Astrocyte (in vitro differentiated cells and primary cell): ENCODE results near the gene GTSE1. TPM values are rescaled to one million over a fixed set of nuclear protein-coding genes. Genes with fewer than 3 reads are reported as not detected.

ENCODE experiments used
- DNase-seq: peaks from one replicate; pipeline ENCODE4 v3.0.0-alpha.2; 2010; ENCODE audit warnings: low read depth
- FAIRE-seq: peaks from 2 replicates; lab custom pipeline; 2011; peaks lifted over from hg19 to GRCh38; lab: Jason Lieb, UNC
- H2AFZ ChIP-seq: 2 replicates; pipeline ENCODE4 v1.6.0; 2012; ENCODE audit warnings: low read depth, low read length, inconsistent platforms
- H3K27ac ChIP-seq: 2 replicates; pipeline ENCODE4 v1.5.1; 2011; ENCODE audit warnings: low read depth, low read length, inconsistent platforms
- H3K27me3 ChIP-seq: 2 replicates; pipeline ENCODE4 v1.6.0; 2011; ENCODE audit warnings: low read length, inconsistent platforms; ENCODE audit not compliant: insufficient read depth
- H3K36me3 ChIP-seq: 2 replicates; pipeline ENCODE4 v1.5.1; 2011; ENCODE audit warnings: low read length, inconsistent platforms; ENCODE audit not compliant: insufficient read depth
- H3K4me1 ChIP-seq: 2 replicates; pipeline ENCODE4 v1.5.1; 2011; ENCODE audit warnings: low read length, inconsistent platforms; ENCODE audit not compliant: insufficient read depth
- H3K4me2 ChIP-seq: 2 replicates; pipeline ENCODE4 v1.6.0; 2012; ENCODE audit warnings: low read length, inconsistent platforms
- H3K4me3 ChIP-seq: 2 replicates; pipeline ENCODE4 v1.5.1; 2011; ENCODE audit warnings: low read depth, mild to moderate bottlenecking, low read length, inconsistent platforms; ENCODE audit not compliant: insufficient read depth
- H3K79me2 ChIP-seq: 2 replicates; pipeline ENCODE4 v1.6.0; 2012; ENCODE audit warnings: mild to moderate bottlenecking, low read length, inconsistent platforms; ENCODE audit not compliant: insufficient read depth
- H3K9ac ChIP-seq: 2 replicates; pipeline ENCODE4 v1.6.0; 2012; ENCODE audit warnings: mild to moderate bottlenecking, low read length, inconsistent platforms
- H3K9me3 ChIP-seq: 2 replicates; pipeline ENCODE4 v1.5.1; 2012; ENCODE audit warnings: low read depth, mild to moderate bottlenecking, low read length, inconsistent platforms; ENCODE audit not compliant: insufficient read depth
- H4K20me1 ChIP-seq: 2 replicates; pipeline ENCODE4 v1.6.0; 2012; ENCODE audit warnings: low read length, inconsistent platforms; ENCODE audit not compliant: insufficient read depth
- H3K27ac Mint-ChIP-seq: one replicate; pipeline ENCODE4 v1.8.0; 2021; ENCODE audit warnings: mild to moderate bottlenecking, mixed read lengths; ENCODE audit not compliant: unreplicated experiment
- H3K27me3 Mint-ChIP-seq: one replicate; pipeline ENCODE4 v1.8.0; 2021; ENCODE audit warnings: low read depth, mixed read lengths; ENCODE audit not compliant: unreplicated experiment
- H3K36me3 Mint-ChIP-seq: one replicate; pipeline ENCODE4 v1.8.0; 2021; ENCODE audit warnings: low read depth, mixed read lengths; ENCODE audit not compliant: unreplicated experiment
- H3K4me1 Mint-ChIP-seq: one replicate; pipeline ENCODE4 v1.8.0; 2021; ENCODE audit warnings: low read depth, mixed read lengths; ENCODE audit not compliant: unreplicated experiment
- H3K4me3 Mint-ChIP-seq: one replicate; pipeline ENCODE4 v1.8.0; 2021; ENCODE audit warnings: mild to moderate bottlenecking, moderate library complexity, mixed read lengths; ENCODE audit not compliant: unreplicated experiment
- H3K9me3 Mint-ChIP-seq: one replicate; pipeline ENCODE4 v1.8.0; 2021; ENCODE audit warnings: mild to moderate bottlenecking, mixed read lengths; ENCODE audit not compliant: unreplicated experiment
- EZH2 ChIP-seq: IDR thresholded peaks from 2 replicates; pipeline ENCODE4 v1.6.1; 2012; ENCODE audit warnings: mild to moderate bottlenecking, low read length, inconsistent platforms; ENCODE audit not compliant: insufficient read depth
- total RNA-seq: library from RNA; stranded (reverse); gene quantifications from 2 replicates; pipeline ENCODE4 v1.2.1, GENCODE V29; 2021
- TF ChIP-seq, protein P1 (sequence below): IDR thresholded peaks from 2 replicates; pipeline ENCODE4 v1.5.1; 2011; ENCODE audit warnings: low read depth, mild to moderate bottlenecking, inconsistent platforms, low read length, moderate library complexity; ENCODE audit not compliant: insufficient read depth

The GTSE1 gene
- total RNA-seq, 1 donor from 2014 or later = 4.1 TPM

DNA sequence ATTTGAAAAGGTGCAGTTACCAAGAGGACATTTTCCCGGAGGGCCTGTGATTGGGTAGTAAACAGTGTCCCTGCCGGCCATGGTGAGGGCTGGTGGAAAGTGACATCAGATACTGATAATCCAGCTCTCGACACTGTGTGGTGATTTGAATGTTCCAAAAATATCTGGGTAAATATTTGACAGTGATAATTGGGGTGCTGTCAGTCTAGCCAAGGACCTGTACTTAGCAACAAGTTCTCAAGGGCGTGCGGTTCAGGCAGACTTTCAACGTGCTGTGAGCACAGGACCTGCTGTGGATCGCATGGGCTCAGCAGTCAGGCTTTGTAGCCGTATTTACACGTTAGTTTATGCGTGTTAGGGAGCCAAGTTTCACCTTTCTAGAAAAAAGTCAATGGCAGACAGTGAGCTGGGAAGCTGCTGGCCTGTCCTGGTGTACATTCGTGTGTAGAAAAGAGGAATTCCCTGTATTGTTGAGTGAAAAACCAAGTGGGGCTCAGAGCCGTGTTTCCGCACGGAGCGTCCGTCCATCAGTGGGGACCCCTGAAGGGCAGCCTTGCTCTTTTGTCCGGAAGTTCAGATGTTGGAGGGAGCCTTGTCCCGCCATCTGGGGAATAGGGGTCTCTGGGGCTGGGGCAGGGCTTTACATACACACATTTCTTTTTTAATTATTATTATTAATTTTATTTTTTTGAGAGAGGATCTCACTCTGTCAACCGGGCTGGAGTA lies 50.2 kb downstream of the GTSE1 start:
- H3K4me3 Mint-ChIP-seq = no peak overlapping the region
- Histone ChIP-seq H3K27ac (no peak overlapping the region), H3K4me2 (no peak overlapping the region), H3K4me3 (no peak overlapping the region), H3K9me3 (no peaks in the 10 kb centered on the region), H4K20me1 (peaks cover 74% of the 10 kb centered on the region), H3K9ac (no peak overlapping the region), H3K36me3 (peaks cover 33% of the 10 kb centered on the region), H3K27me3 (no peaks in the 10 kb centered on the region), H3K4me1 (peaks cover 13% of the 10 kb centered on the region), H3K79me2 (peaks cover 12% of the 10 kb centered on the region), H2AFZ (no peak overlapping the region)
- DNase-seq (no peak), FAIRE-seq (no peak)
- H3K36me3 Mint-ChIP-seq = peaks cover 12% of the 10 kb centered on the region
- no peak for TF ChIP-seq EZH2
- TF ChIP-seq, protein P1, sequence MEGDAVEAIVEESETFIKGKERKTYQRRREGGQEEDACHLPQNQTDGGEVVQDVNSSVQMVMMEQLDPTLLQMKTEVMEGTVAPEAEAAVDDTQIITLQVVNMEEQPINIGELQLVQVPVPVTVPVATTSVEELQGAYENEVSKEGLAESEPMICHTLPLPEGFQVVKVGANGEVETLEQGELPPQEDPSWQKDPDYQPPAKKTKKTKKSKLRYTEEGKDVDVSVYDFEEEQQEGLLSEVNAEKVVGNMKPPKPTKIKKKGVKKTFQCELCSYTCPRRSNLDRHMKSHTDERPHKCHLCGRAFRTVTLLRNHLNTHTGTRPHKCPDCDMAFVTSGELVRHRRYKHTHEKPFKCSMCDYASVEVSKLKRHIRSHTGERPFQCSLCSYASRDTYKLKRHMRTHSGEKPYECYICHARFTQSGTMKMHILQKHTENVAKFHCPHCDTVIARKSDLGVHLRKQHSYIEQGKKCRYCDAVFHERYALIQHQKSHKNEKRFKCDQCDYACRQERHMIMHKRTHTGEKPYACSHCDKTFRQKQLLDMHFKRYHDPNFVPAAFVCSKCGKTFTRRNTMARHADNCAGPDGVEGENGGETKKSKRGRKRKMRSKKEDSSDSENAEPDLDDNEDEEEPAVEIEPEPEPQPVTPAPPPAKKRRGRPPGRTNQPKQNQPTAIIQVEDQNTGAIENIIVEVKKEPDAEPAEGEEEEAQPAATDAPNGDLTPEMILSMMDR = no peak
- no peaks in the 10 kb centered on the region for H3K27me3 Mint-ChIP-seq
- peaks cover 3% of the 10 kb centered on the region for H3K4me1 Mint-ChIP-seq
- H3K9me3 Mint-ChIP-seq = no peaks in the 10 kb centered on the region
- no peak overlapping the region for H3K27ac Mint-ChIP-seq

DNA sequence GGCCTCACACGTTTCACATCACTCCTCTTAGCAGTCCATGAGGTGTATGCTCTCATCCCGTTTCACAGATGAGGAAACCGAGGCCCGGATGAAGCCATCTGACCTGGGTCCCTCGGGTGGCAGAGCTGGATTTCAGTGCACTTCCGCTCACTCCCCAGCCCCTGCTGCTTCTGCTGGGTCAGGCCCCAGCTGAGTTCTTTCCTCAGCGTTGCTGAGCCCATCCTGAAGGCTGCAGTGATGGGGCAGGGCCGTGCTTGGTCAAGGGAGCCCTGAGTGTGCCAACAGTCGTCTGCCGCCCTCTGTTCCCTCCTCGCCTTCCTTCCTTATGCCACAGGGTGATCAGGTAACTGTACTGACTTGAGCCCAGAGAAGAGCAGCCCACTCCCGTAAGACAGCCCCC lies 51.0 kb downstream of the GTSE1 start:
- peaks cover 18% of the 10 kb centered on the region for H3K36me3 Mint-ChIP-seq
- no peaks in the 10 kb centered on the region for H3K27me3 ChIP-seq
- H3K27ac Mint-ChIP-seq = no peak overlapping the region
- H3K4me3 ChIP-seq = no peak overlapping the region
- H3K9me3 Mint-ChIP-seq = no peaks in the 10 kb centered on the region
- TF ChIP-seq, protein P1 = no peak
- TF ChIP-seq EZH2 = no peak
- H3K4me2 ChIP-seq = no peak overlapping the region
- H4K20me1 ChIP-seq = peaks cover 76% of the 10 kb centered on the region
- peaks cover 10% of the 10 kb centered on the region for H3K79me2 ChIP-seq
- H3K9ac ChIP-seq = no peak overlapping the region
- FAIRE-seq (no peak), DNase-seq (no peak)
- no peaks in the 10 kb centered on the region for H3K27me3 Mint-ChIP-seq
- no peaks in the 10 kb centered on the region for H3K9me3 ChIP-seq
- peaks cover 13% of the 10 kb centered on the region for H3K4me1 ChIP-seq
- peaks cover 3% of the 10 kb centered on the region for H3K4me1 Mint-ChIP-seq
- no peak overlapping the region for H3K27ac ChIP-seq
- H3K36me3 ChIP-seq = peaks cover 29% of the 10 kb centered on the region
- H3K4me3 Mint-ChIP-seq = no peak overlapping the region
- no peak overlapping the region for H2AFZ ChIP-seq

DNA sequence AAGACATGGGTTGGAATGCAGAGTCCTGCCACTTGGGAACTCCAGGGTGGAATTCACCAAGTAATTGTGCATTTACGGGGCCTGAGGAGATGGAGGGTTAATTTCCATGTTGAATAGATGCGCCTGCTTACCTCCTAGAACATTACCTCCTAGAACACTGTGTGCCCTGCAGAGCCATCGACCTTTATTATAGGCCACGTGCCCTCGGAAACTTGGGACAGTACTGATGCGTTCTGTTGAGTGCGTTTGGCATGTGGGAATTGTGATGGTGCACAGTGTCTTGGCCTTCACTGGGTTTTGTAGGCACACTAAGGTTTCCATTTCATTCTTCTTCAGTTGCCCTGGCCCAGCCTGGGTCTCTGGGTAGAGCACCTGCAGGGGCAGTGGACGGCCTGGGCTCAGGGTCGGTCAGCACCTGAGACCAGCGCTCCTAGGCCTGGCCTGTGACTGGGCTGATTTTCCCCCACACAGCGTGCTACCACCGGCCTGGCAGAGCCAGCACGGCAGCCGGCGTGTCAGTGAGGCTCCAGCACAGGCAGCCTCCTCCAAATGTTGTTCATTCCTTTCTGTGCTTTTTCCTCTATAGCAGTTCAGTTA lies 51.5 kb downstream of the GTSE1 start:
- Mint-ChIP-seq H3K27me3 (no peaks in the 10 kb centered on the region), H3K36me3 (peaks cover 20% of the 10 kb centered on the region), H3K4me3 (peak overlapping the region; percentile 45), H3K27ac (no peak overlapping the region), H3K9me3 (no peaks in the 10 kb centered on the region), H3K4me1 (peaks cover 3% of the 10 kb centered on the region)
- peaks cover 29% of the 10 kb centered on the region for H3K36me3 ChIP-seq
- H3K4me2 ChIP-seq = no peak overlapping the region
- TF ChIP-seq, protein P1 = no peak
- no peak for TF ChIP-seq EZH2
- H3K4me1 ChIP-seq = peaks cover 18% of the 10 kb centered on the region
- H4K20me1 ChIP-seq = peaks cover 78% of the 10 kb centered on the region
- H3K4me3 ChIP-seq = no peak overlapping the region
- peaks cover 10% of the 10 kb centered on the region for H3K79me2 ChIP-seq
- H3K27me3 ChIP-seq = no peaks in the 10 kb centered on the region
- no peak for FAIRE-seq
- H2AFZ ChIP-seq = no peak overlapping the region
- no peaks in the 10 kb centered on the region for H3K9me3 ChIP-seq
- no peak overlapping the region for H3K9ac ChIP-seq
- H3K27ac ChIP-seq = no peak overlapping the region
- DNase-seq = no peak
